ENCODE results near the gene ZNF57.

GRCh38 chr19:2917275-2918184 lies 16.8 kb downstream of the ZNF57 start:
- TF ChIP-seq POLR2A (IDR thresholded peaks at IDR 0.05; ENCODE audit: low read length) (no peak), GATA1 (IDR thresholded peaks at IDR 0.05; ENCODE audit: low read depth, low read length) (no peak)
